Small intestine (tissue), 7 donors: ENCODE results near the gene NME9. TPM values are rescaled to one million over a fixed set of nuclear protein-coding genes. Genes with fewer than 3 reads are reported as not detected.

Source experiments
- DNase-seq, 2 donors: peaks; one replicate each; pipeline versions ENCODE4 v3.0.0 to v3.0.0-alpha.2; 2013
- FAIRE-seq: peaks from 2 replicates; lab custom pipeline; 2012; peaks lifted over from hg19 to GRCh38; lab: Jason Lieb, UNC
- H3K27ac ChIP-seq, 3 donors: one replicate each; pipeline ENCODE4 v1.5.1; 2013; ENCODE audit warnings: low read length in 2 of 3, mild to moderate bottlenecking in 2 of 3, control low read depth in 1 of 3, inconsistent platforms in 1 of 3, low read depth in 1 of 3, moderate library complexity in 1 of 3
- H3K27me3 ChIP-seq, 3 donors: one replicate each; pipeline ENCODE4 v1.6.1; 2013; ENCODE audit warnings: low read length in 3 of 3, inconsistent platforms in 1 of 3; ENCODE audit not compliant: control insufficient read depth in 3 of 3, insufficient read depth in 3 of 3
- H3K36me3 ChIP-seq, 3 donors: one replicate each; pipeline ENCODE4 v1.6.1; 2013; ENCODE audit warnings: low read length in 3 of 3, inconsistent platforms in 1 of 3, low read depth in 1 of 3, mild to moderate bottlenecking in 1 of 3, moderate library complexity in 1 of 3; ENCODE audit not compliant: control insufficient read depth in 3 of 3, insufficient read depth in 2 of 3
- H3K4me1 ChIP-seq, 3 donors: one replicate each; pipeline ENCODE4 v1.6.1; 2013; ENCODE audit warnings: low read length in 2 of 3, inconsistent platforms in 1 of 3, low read depth in 1 of 3, mild to moderate bottlenecking in 1 of 3, moderate library complexity in 1 of 3; ENCODE audit not compliant: control insufficient read depth in 3 of 3, insufficient read depth in 2 of 3
- H3K4me3 ChIP-seq, 3 donors: one replicate each; pipeline ENCODE4 v1.5.1; 2013; ENCODE audit warnings: low read length in 3 of 3, control low read depth in 1 of 3, inconsistent platforms in 1 of 3, low read depth in 1 of 3, mild to moderate bottlenecking in 1 of 3, moderate library complexity in 1 of 3
- H3K9me3 ChIP-seq, 2 donors: one replicate each; pipeline ENCODE4 v1.6.1; 2013; ENCODE audit warnings: low read depth in 1 of 2, low read length in 1 of 2; ENCODE audit not compliant: control insufficient read depth in 2 of 2, insufficient read depth in 1 of 2
- WGBS, 3 donors: extraction: QIAGEN DNeasy Blood & Tissue Kit; methylation state at CpG; one replicate each; pipeline ENCODE4 v1.1.7; 2013; 5-methylcytosine and 5-hydroxymethylcytosine counted together
- polyA plus RNA-seq, 4 donors: library from polyadenylated mRNA; stranded (reverse) in 3 of 4; unstranded in 1 of 4; fragments of 200-250 nt in 3 of 4; fragments of 120-200 nt in 1 of 4; gene quantifications; one replicate each; pipeline versions ENCODE4 v1.2.1 to v1.2.3, GENCODE V29; 2013
- donor health status: healthy with polysubstance abuse.
- donor health status: control.
- donor health status: control.
- donor health status: Bipolar disorder and iron deficiency.
- donor health status: healthy.

Gene NME9
- polyA plus RNA-seq, 4 donors: 0.13 to 0.84 TPM; not detected in 2

DNA sequence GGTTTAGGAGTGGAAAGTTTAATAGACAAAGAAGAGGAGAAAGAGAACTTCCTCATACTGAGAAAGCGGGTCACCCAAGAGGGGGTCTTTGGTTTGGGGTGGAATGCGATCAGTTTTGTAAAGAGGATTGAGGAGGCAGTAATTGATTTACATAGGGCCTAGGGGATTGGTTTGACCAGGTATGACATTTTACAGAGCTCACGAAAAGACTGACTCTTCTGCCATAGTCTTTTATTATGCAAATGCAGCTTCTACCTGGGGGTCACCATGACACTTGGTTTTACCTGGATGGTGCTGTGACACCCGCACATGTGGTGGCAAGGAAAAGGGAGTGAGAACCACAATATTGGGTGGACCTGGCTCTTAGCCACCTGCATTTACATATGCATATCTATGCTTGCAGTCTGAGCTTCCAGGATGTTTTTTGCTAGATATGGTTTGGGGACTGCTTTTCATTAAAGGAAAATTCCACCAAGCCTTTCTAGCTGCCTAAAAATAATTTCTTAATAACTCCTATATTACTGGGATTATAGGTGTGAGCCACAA is 6.9 kb upstream of the NME9 start:
- FAIRE-seq (no peak), DNase-seq (no peak)
- Histone ChIP-seq H3K9me3 (no peaks in the 10 kb centered on the region), H3K4me3 (no peak overlapping the region), H3K27me3 (no peaks in the 10 kb centered on the region), H3K36me3 (no peaks in the 10 kb centered on the region), H3K4me1 (no peaks in the 10 kb centered on the region), H3K27ac (no peak overlapping the region)
- 84 to 91% (median 88%) methylated on average over 4 of the region's 4 CpGs for WGBS, 3 donors

GRCh38 chr3:138334608-138335007 is 5.0 kb upstream of the NME9 start:
- no peak overlapping the region for H3K27ac ChIP-seq
- FAIRE-seq (no peak), DNase-seq (no peak)
- peaks cover 0 to 2% (median 0%) of the 10 kb centered on the region in 3 donors for H3K27me3 ChIP-seq
- 71 to 76% (median 76%) methylated on average over 4 of the region's 4 CpGs for WGBS, 3 donors
- no peaks in the 10 kb centered on the region for H3K36me3 ChIP-seq
- H3K9me3 ChIP-seq: no peaks in the 10 kb centered on the region
- H3K4me1 ChIP-seq: no peaks in the 10 kb centered on the region
- H3K4me3 ChIP-seq: no peak overlapping the region

GRCh38 chr3:138332472-138333073 is 2.9 kb upstream of the NME9 start:
- no peaks in the 10 kb centered on the region for H3K9me3 ChIP-seq
- no peaks in the 10 kb centered on the region for H3K36me3 ChIP-seq
- 38 to 53% (median 50%) methylated on average over 4 of the region's 4 CpGs for WGBS, 3 donors
- H3K27me3 ChIP-seq: peaks cover 0 to 3% (median 0%) of the 10 kb centered on the region in 3 donors
- no peaks in the 10 kb centered on the region for H3K4me1 ChIP-seq
- FAIRE-seq (no peak), DNase-seq (no peak)
- no peak overlapping the region for H3K4me3 ChIP-seq
- no peak overlapping the region for H3K27ac ChIP-seq

DNA sequence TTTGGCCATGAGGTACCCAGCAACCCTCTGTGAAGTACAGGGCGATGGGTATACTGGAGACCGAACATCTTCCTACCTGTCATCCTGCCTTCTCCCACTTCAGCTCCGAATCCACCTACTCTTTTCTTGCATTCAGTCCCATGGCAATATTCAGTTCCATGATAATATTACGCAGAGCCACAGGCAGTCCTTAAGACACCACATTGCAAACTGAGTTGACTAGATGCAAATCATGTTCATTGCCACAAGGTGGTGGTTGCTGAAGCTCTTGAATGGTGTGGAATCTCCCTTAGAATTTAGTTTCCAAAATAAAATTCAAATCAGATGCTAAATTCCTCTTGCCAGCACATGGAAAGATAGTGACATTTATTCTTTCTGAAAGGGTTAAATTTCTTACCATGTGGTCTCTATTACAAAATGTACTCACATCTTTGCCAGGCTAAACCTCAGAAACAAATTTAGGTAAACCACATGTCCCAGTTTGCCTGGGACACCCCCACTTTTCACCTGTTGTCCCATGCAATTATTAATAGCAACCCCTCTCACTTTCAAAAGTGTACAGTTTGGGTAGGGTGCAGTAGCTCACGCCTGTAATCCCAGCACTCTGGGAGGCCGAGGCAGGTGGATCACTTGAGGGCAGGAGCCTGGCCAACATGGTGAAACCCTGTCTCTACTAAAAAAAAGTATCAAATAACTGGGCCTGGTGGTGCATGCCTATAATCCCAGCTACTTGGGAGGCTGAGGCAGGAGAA is 1.7 kb upstream of the NME9 start:
- H3K27me3 ChIP-seq: peaks cover 0 to 3% (median 0%) of the 10 kb centered on the region in 3 donors
- H3K4me3 ChIP-seq: no peak overlapping the region
- DNase-seq (no peak), FAIRE-seq (no peak)
- no peaks in the 10 kb centered on the region for H3K36me3 ChIP-seq
- H3K27ac ChIP-seq: no peak overlapping the region
- H3K9me3 ChIP-seq: no peaks in the 10 kb centered on the region
- 82 to 91% (median 86%) methylated on average over 6 of the region's 6 CpGs for WGBS, 3 donors
- H3K4me1 ChIP-seq: no peaks in the 10 kb centered on the region

DNA sequence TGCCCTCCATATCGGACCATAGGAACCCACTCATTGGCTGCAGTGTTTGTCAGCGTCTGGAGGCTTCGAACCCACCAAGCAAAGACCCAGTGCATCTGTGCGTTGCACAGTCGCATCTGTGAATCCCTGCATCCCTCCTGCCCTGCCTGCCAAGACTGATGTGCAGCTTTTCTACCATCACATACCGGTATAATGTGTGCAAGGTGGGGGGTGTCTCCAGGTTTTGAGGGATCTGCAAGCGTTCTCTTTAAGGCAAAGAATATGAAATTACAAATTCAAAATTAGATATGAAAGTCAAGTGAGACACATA is 288 bp upstream of the NME9 start:
- no peaks in the 10 kb centered on the region for H3K9me3 ChIP-seq
- no peak for DNase-seq
- no peak for FAIRE-seq
- H3K27ac ChIP-seq: no peak overlapping the region
- peaks cover 0 to 3% (median 0%) of the 10 kb centered on the region in 3 donors for H3K27me3 ChIP-seq
- H3K4me3 ChIP-seq: peak overlapping the region; percentile 54 to 63 (median 56)
- no peaks in the 10 kb centered on the region for H3K4me1 ChIP-seq
- no peaks in the 10 kb centered on the region for H3K36me3 ChIP-seq
- WGBS, 3 donors: 4 to 9% (median 8%) methylated on average over 7 of the region's 7 CpGs

- H3K4me1 ChIP-seq: no peaks in the 10 kb centered on the region
- no peak for FAIRE-seq
- peaks cover 0 to 3% (median 0%) of the 10 kb centered on the region in 3 donors for H3K27me3 ChIP-seq
- no peaks in the 10 kb centered on the region for H3K9me3 ChIP-seq
- no peak overlapping the region for H3K4me3 ChIP-seq
- H3K36me3 ChIP-seq: no peaks in the 10 kb centered on the region
- no peak overlapping the region for H3K27ac ChIP-seq
- DNase-seq: no peak
- 26 to 37% (median 35%) methylated on average over 2 of the region's 2 CpGs for WGBS, 3 donors
Observed at GRCh38 chr3:138328341-138328740, 1.3 kb downstream of the NME9 start.

- Histone ChIP-seq H3K4me1 (no peaks in the 10 kb centered on the region), H3K27ac (no peak overlapping the region), H3K36me3 (no peaks in the 10 kb centered on the region), H3K9me3 (no peaks in the 10 kb centered on the region), H3K27me3 (peaks cover 0 to 3% (median 0%) of the 10 kb centered on the region in 3 donors), H3K4me3 (no peak overlapping the region)
- no peak for DNase-seq
- no peak for FAIRE-seq
- WGBS, 3 donors: 75 to 82% (median 78%) methylated on average over 4 of the region's 4 CpGs
Observed at GRCh38 chr3:138327831-138328230, 1.8 kb downstream of the NME9 start.

- Histone ChIP-seq H3K4me1 (no peaks in the 10 kb centered on the region), H3K4me3 (no peak overlapping the region), H3K36me3 (no peaks in the 10 kb centered on the region), H3K27me3 (peaks cover 0 to 3% (median 0%) of the 10 kb centered on the region in 3 donors), H3K9me3 (no peaks in the 10 kb centered on the region), H3K27ac (no peak overlapping the region)
- DNase-seq: no peak
- no peak for FAIRE-seq
- WGBS, 3 donors: 89 to 97% (median 92%) methylated on average over 11 to 12 of the region's 12 CpGs
Observed at GRCh38 chr3:138326866-138327595, 2.6 kb downstream of the NME9 start.
